HG03571 (cell line): ENCODE measurements around the gene HLCS.
"Not testable (repeated sequence)": the region's sequence is repeated elsewhere in the genome, so short reads cannot be mapped to it uniquely, and the experiment has no call there.

Experiments used
- ATAC-seq: cut with Tn5 transposase; IDR thresholded peaks from one replicate; pipeline ENCODE4 v1.9.1; 2021; ENCODE audit not compliant: unreplicated experiment

Gene HLCS

GRCh38 chr21:36966066-36966820, at the start of gene HLCS:
Gene HLCS, minus strand, starts transcription at chr21:36966669. Its CDS starts 31 bp downstream, at chr21:36966638.
- peak; percentile 78 for ATAC-seq

- peak; percentile 95 for ATAC-seq
Observed at GRCh38 chr21:37009740-37010341, 43.4 kb upstream of the HLCS start.

GRCh38 chr21:37008724-37009123, 42.3 kb upstream of the HLCS start:
- no peak for ATAC-seq

- ATAC-seq: no peak
Observed at GRCh38 chr21:37006486-37007291, 40.2 kb upstream of the HLCS start, which contains the start of gene RIPPLY3. Gene RIPPLY3, plus strand, starts transcription at chr21:37006702. Its CDS starts 71 bp downstream, at chr21:37006773.

- no peak for ATAC-seq
Observed at GRCh38 chr21:37005548-37006485, 39.3 kb upstream of the HLCS start.

GRCh38 chr21:37003917-37004316, 37.4 kb upstream of the HLCS start:
- ATAC-seq: not testable (repeated sequence)

GRCh38 chr21:37002851-37003250, 36.4 kb upstream of the HLCS start:
- ATAC-seq: not testable (repeated sequence)

GRCh38 chr21:37001441-37001840, 35.0 kb upstream of the HLCS start:
- no peak for ATAC-seq

- ATAC-seq: no peak
Observed at GRCh38 chr21:37000381-37000780, 33.9 kb upstream of the HLCS start.

- ATAC-seq: no peak
Observed at GRCh38 chr21:36999131-36999898, 32.8 kb upstream of the HLCS start.

- ATAC-seq: not testable (repeated sequence)
Observed at GRCh38 chr21:36995285-36995684, 28.8 kb upstream of the HLCS start.

GRCh38 chr21:36994501-36995158, 28.2 kb upstream of the HLCS start:
- ATAC-seq: no peak

- no peak for ATAC-seq
Observed at GRCh38 chr21:36992671-36993070, 26.2 kb upstream of the HLCS start.

- no peak for ATAC-seq
Observed at GRCh38 chr21:36990508-36991205, 24.2 kb upstream of the HLCS start.

GRCh38 chr21:36989699-36990507, 23.4 kb upstream of the HLCS start:
- peak; percentile 92 for ATAC-seq

- ATAC-seq: not testable (repeated sequence)
Observed at GRCh38 chr21:36989199-36989698, 22.8 kb upstream of the HLCS start.

GRCh38 chr21:36988536-36988935, 22.1 kb upstream of the HLCS start:
- no peak for ATAC-seq

GRCh38 chr21:36987845-36988244, 21.4 kb upstream of the HLCS start:
- ATAC-seq: no peak
